HG03280 (cell line): ENCODE data around the gene WNT9B.

Experiments used
- ATAC-seq: cut with Tn5 transposase; IDR thresholded peaks from one replicate; pipeline ENCODE4 v1.9.1; 2021; ENCODE audit warnings: mild to moderate bottlenecking, moderate library complexity; ENCODE audit not compliant: unreplicated experiment

Gene WNT9B, protein sequence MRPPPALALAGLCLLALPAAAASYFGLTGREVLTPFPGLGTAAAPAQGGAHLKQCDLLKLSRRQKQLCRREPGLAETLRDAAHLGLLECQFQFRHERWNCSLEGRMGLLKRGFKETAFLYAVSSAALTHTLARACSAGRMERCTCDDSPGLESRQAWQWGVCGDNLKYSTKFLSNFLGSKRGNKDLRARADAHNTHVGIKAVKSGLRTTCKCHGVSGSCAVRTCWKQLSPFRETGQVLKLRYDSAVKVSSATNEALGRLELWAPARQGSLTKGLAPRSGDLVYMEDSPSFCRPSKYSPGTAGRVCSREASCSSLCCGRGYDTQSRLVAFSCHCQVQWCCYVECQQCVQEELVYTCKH

DNA sequence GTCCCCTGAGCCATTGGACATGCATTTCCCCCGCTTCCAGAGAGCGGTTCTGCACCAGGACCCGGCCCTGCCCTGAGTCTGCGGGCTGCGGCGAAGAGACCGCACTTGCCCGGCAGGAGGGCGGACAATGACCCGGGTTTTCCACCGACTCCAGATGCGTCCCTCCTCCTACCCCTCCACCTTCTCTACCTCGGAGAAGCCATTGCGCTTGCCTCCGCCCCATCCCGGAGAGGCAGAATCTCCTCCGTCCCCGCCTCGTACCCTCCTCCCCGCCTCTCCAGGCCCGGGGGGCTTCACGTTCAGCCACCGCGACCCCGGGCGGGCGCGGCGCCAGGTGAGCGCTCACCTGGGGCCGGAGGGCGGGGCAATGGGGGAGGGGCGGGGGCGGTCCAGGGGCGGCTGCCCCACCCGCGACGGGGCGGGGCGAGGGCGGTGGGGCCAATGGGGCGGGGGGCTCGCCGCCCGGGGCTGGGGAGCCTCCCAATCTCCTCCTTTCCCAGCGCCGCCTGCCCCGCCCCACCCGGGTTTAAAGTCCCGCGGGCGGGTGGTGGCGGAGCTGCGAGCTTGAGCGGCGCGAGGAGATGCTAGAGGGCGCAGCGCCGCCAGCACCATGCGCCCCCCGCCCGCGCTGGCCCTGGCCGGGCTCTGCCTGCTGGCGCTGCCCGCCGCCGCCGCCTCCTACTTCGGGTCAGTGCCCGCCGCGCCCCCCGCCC lies at the start of gene WNT9B:
TSS of gene WNT9B (plus strand) at position 555 of the 713 bp plus-strand sequence. CDS start at position 611, 56 bp downstream.
- ATAC-seq, result no peak

DNA sequence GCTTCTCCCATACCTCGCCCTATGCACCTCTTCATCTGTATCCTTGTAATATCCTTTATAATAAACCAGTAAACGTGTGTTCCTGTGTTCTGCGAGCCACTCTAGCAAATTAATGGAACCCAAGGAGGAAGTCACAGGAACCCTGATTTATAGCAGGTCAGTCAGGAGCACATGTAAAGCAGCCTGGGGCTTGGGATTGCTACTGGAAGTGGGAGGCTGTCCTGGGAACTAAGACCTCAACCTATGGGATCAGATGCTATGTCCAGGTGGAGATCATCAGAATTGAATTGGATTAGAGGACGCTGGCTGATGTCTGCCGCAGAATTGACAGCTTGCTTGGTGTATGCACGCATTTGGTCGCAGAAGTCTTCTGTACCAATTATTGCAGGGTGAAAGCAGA lies 48.6 kb upstream of the WNT9B start:
- no peak for ATAC-seq

DNA sequence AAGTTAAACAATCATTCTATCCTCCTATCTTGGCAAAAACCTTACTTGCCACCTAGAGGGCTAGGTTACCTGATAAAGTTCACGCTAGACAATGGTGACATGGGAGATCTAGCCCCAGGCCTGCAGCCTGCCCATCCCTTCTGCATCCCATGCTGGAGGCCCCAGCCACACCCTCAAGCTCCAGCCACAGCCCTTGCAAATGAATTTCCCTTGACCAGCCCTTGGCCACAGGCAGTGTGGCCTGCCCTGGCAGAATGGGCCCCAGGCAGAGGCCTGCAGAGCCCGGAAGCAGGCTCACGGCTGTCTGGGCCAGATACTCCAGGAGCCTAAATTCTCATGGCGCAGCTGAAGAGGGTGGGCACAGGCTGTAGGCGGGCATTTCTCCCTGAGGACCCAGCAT lies 47.8 kb upstream of the WNT9B start:
- no peak for ATAC-seq

DNA sequence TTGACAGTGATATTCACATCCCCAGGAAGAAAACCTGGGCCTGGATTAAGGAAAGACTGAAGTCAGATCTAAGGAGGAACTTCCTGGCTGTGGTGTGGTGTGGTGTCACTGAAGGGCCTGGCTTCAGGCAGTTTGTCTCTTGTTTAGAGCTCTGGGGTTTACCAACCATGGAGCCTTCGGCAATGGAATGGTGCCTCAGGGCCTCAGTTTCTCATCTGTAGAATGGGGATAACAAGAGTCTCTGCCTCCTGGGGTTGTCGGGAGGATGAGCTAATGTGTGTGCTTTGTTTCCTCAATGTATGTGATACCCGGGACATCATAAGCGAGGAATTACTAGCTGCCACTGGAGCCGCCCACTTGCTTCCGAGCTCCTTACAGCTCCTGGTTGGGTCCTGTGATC lies 45.6 kb upstream of the WNT9B start:
- no peak for ATAC-seq

DNA sequence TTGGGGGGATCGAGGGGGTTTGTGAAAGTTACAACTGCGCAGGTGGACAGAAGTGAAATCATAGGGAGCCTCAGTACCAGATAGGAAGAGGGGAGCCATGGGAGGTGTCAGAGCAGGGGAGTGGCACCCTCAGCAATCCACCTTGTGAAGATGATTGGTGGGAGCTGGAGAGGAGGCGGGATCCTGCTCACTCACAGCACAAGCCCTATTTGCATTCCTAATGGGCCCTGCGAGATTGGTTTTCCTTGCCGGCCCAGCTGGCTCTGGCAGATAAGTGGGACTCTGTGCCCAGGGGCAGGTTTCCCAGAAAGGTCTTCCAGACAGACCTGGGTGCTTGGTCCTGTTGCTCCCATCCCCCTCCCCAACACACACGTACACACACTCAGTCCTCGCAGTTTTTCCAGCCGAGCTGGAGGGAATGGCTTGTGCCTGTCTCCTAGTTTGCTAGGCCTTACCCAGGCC lies 42.2 kb upstream of the WNT9B start:
- no peak for ATAC-seq

DNA sequence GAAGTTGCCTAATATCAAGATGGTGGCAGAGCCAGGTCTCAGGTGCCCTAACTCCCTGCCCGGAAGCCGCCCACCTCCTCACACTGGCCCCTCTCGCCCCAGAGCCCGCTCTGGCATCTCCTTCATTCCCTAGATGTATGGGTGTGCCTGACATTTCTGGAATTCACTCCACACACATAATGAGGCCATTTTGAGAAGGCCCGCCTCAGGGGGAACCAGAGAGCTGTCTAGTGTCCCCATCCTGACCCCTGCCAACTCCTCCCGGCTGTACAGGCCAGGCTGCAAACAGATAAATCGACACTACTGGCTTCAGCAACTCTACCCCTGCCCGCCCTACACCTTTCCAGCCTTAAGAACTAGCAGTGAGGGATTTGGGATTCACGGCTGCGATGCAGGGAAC lies 40.5 kb upstream of the WNT9B start:
- ATAC-seq, result no peak

DNA sequence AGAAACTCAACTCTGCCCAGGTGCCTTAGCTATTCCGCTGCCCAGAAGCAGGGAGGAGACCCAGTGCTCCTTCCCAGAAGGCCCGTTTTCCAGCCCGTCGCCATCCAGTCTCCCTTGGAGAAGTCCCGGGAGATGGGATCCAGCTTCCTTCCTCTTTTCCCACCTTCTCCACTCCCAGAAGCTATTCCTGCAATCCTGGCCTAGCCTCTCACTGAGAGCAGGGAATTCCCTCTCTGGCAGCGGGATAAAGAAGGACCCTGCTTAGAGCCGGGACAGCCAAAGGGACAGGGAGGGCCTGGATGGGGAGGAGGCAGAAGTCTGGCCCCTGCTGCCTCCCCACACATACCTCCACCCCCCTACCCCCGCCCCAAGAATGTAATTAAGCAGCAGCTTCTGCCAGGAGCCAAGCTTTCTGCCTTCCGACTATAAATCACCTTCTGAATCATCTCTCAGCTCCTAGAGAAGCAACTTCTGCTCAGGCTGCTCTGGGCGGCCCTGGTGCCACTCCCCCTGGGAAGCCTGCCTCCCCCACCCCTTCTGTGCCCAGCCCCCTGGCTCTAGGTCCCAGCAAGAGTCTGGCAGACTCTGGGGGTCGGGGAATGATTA lies 39.3 kb upstream of the WNT9B start:
- no peak for ATAC-seq

DNA sequence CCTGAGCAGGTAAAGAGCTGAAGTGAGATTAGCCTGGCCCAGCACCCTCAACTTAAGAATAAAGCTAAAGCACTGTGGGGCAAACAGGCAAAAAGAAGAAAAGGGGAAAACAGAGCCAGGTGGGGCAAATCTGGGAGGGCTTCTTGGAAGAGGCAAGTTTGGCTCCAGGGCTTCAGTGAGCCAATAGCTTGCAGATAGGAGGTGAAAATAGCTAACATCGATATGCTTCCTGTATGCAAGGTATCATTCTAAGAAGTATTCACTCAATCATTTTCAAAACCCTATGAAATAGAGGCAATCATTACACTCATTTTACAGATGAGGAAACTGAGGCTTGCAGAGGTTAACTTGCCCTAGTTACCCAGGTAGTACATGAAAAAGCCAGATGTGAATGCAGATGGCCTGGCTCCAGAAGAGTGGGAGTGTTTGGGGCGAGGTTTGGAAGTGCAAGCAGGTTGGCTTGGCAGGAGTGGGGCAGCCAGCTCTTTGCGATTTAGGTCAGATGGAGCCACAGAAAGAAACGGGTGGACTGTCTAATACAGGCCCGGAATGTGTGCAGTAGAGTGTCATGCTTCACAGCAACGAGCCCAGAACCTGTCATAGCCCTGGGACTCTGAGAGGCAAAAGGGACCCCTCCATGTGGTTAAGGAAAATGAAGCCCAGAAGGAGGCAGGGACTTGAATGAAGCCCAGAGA lies 38.6 kb upstream of the WNT9B start:
- no peak for ATAC-seq

DNA sequence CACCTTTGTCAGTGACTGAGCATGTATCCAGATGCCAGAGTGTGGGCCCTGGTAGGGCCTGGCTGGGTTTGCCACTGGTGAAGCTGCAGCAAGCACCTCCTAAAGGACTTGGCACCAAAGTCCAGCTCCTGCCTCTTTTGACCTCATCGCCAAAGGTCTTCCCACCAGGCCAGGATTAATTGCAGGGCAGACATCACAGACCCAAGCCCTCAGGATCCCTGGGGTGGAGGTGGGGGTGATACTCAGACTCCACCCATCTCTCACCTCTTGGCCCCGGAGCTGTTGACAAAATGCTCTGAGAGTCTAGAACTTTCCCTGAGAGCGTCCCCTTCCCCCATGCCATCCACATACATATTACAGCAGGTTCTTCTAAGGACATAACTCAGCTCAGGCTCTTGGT lies 37.5 kb upstream of the WNT9B start:
- no peak for ATAC-seq

DNA sequence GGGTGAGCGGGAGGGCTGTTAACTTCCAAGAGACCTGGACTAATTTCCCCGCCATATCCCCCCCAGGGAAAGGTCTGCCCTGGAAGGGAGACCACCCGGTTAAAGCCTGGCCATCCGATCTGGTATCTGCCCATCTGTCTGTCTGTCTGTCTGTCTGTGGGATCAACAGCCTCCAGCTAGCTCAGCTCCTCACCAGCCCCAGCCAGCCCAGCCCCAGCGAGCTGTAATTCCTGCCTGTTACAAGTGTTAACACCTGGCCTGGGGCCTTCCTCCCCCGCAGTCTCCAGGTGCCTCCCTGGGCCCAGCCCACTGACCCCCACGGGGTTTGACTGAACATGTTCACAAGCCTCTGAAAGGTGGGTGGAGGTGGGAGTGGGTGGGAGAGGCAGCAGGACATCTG lies 36.9 kb upstream of the WNT9B start:
- no peak for ATAC-seq

DNA sequence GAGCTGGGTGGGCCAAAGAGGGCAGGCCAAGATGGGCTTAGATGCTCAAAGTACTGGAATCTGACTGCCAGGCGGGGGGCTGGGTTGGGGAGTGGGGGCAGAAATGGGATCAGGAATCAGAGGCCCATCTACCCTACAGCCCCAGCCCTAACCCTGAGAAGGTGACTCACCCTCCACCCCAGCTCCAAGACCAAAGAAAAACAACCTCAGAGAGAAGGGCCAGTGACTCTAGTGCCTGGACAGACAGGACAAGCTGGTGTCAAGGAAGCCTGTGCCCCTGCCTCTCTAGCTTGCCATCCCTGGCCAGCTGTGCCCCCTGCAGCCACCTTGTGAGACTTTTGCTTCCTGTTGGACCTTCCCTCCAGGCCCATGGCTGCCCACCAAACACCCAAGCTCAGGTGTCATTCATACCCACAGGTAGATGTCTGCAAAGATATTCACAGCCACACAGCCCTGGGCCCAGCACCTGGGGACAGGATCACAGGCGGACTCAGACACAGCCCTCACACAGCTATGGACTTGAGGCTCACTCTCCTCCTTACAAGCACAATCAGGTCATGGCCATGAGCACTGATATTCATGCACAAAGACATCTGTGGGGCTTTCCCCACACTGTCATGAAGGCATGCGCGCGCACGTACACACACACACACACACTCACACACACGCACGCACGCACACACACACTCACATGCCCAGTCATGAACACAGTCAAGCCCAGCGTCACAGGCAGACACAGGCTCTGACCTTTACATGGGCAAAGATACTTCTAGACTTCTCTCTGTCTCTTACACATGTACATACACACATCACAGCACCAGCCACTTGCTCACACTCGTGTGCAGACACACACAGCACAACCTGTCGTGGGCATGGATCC lies 35.7 kb upstream of the WNT9B start:
- ATAC-seq, result no peak

DNA sequence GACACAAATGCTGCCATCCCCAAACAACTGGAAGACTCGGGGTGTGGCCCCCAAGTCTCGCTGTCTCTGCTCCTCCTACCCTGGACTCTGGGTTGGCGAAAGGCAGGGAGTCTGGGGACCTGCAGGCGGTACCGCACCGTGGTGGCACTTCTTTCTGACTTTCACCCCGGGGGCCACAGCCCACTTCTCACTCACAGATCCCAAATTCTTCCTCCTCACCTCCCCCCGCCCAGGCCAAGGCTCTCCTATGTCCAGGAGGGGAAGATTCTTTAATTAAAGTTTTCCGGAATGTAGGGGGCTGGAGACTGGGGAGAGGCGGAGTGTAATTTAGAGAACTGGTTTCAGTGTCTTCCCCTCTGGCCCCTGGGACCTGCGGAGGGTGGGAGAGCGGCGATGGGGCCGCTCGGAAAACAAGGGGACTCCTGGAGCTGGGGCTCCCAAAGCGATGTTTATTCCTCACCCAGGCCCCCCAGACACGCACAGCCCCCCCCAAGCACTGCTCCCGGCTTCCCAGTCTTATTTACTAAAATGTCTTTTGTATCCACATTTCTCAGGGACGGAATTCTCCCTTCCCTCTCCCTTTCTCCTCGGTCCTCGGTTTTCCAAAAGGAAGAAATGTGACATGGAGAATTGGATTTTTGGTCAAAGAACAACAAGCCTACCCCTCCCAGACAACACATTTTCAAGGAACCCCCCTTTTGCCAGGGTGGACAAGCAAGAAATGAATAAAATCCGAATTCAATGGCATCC lies 34.1 kb upstream of the WNT9B start:
- no peak for ATAC-seq

DNA sequence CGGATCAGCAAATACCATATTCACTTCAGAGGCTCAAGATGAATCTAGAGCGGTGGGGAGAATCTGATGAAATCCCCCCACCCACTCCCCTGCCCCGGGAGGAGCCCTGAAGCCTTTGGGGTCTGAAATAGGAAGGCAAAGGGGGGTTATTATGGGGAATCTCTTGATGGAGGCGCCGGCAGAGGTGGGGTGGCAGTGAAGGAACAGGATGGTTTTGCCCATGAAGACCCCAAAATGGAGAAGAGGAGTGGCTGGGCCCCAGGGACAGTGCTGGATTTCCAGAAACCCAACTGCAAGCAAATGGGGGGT lies 33.5 kb upstream of the WNT9B start:
- no peak for ATAC-seq

DNA sequence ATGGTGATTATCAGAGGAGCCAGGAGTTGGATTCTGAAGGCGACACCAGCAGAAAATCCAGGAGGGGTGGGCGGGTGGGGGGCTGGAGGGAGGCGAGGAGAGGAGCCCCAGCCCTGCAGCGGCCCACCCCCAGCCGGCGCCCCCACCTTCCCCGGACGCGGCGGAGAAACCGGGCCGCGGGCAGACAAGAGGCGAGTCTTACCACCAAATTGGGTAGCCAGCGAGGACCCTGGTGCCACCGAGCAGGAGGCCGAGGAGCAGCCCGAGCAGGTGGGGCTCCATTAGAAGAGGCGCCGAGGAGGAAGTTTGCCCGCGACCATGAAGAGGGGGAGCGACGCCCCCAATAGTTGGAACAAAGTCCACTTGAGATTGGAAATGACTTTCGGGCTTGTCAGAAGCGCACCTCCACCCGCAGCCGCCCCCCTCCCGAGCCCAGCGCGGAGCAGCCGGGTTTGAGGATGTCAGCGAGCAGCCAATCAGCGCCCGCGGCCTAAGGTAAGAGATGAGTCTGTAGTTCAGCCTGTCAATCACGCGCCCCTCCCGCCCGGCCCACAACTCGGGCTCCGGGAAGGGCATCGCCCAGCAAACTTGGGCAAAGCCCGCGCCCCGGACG lies 33.0 kb upstream of the WNT9B start, which contains the start of gene WNT3:
TSS of gene WNT3 (minus strand) at position 377 of the 613 bp plus-strand sequence. CDS start at position 282, 95 bp downstream.
- ATAC-seq, result no peak

DNA sequence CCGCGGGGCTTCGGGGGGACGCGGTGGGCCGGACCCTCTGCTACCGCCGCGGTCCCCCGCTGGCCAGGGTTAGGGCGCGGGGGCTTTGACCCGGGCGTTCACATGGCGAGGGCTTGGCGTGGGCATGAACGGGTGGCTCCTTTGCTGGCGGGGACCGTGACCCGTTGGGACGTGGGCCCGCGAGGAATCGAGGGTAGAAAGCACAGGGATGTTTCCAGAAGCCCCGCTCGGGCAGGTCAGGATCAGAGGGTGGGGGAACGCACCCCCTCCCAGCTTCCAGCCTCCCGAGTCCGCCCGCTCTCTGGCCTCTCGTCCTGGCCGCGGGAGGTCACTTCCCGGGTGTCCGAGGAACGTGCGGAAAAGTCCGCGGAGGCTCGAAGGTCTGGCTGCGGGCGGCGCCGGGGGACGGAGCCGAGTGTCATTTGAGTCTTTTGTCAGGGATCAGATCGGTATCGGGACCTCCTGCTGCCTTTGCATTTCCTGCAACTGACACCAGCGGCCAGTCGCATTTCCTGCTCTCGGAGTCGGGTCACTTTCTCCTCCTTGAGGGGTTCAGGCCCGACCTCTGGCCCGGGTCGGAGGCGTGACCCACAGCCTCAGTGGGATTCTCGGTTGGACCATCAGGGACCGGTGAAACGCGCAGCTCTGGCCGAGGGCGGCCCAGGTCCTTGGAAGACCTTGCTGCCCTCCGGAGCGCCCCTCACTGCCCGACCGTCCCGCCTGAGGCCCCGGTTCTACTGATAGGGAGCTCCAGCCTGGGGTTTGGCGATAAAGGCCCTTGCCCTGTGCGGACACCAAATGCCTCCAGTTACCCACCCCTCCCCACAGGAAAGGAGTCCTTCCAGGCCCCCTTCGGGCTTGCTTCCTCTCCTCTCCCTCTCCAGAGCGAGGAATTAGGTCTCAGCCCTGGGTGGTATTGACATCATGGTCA lies 32.2 kb upstream of the WNT9B start:
- no peak for ATAC-seq

DNA sequence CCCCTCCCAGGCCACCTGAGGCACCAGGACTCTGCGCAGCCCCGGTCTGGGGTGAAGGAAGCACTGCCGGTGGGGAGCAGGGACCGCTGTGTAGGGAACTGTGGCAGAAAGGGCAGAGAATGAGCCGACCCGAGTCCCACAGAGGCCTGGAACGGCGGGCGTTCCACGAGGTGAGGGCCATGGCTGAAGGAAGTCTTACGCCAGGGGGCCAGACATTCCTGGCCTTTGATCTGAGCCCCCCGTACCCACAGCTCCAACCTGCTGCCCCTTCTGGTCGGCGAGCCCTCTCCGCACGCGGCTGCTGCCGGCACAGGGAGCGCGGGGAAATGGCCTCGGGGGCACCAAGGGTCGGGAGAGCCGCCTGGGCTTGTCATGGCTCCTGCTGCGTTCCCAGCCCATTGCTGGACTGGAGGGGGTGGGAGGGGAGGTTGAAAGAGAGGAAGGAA lies 31.5 kb upstream of the WNT9B start:
- ATAC-seq, result no peak

DNA sequence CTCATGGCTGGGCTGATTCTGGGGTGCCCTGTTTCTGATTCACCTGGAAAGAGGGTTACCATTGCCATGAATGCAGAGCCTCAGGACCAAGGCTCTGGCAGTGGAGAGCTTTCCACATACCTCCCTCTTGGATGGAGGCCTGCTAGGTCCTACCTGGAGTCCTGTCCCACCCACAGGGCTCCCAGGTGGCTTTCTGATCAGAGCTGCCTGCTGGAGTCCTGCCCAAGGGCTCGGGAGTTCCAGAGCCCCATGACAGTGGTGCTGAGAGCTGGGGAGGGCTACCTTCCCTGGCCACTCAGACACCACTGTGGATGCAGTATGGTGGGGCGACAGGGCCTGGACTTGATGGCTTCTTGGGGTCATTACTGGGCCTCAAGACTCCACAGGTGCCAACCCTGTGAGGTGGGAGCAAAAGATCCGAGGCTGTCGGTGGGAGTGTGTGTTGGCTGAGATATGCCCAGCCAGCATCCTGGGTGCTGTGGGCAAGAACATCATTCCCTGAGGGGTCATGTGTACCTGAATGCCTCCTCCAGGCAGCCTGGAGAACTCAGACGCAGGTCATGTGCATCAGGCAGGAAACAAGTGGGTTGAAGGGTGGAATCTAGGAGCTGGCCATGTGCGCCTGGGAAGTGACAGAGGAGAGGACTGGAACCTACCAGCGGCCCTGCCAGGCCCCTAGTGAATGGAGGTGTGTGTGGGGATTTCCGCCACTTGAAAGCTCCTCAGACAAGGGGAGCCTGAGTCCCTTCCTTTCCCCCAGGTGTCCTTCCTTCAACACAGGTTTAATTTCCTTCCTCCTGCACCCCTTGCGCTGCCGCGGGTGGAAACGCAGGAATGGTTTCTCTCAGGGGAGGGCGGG lies 30.6 kb upstream of the WNT9B start:
- no peak for ATAC-seq
